Measurements from ENCODE around the gene RBM42.

The RBM42 gene

DNA sequence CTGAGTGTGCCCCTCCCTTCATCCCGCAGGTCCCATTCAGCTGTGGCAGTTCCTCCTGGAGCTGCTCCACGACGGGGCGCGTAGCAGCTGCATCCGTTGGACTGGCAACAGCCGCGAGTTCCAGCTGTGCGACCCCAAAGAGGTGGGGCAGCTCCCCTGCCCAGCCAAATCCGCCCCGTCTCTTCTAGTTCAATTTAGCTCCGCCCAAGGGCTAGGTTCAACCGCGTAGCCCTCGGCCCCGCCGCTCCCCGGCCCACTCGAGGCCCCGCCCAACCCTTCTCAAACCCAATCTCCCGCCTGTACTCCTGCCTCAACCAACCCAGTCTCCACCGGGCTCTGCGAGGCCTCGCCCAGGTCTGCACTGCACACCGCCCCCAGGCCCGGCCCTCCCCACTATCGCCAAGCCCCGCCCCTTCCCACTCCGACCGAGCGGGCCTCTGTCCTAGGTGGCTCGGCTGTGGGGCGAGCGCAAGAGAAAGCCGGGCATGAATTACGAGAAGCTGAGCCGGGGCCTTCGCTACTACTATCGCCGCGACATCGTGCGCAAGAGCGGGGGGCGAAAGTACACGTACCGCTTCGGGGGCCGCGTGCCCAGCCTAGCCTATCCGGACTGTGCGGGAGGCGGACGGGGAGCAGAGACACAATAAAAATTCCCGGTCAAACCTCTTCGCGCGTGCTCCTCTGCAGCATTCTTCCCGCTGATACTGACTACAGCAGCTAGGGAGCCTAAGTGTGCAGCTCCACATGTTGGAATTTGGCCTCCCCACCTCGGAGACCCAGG lies 15.6 kb downstream of the RBM42 start:
- TF ChIP-seq, protein P1, sequence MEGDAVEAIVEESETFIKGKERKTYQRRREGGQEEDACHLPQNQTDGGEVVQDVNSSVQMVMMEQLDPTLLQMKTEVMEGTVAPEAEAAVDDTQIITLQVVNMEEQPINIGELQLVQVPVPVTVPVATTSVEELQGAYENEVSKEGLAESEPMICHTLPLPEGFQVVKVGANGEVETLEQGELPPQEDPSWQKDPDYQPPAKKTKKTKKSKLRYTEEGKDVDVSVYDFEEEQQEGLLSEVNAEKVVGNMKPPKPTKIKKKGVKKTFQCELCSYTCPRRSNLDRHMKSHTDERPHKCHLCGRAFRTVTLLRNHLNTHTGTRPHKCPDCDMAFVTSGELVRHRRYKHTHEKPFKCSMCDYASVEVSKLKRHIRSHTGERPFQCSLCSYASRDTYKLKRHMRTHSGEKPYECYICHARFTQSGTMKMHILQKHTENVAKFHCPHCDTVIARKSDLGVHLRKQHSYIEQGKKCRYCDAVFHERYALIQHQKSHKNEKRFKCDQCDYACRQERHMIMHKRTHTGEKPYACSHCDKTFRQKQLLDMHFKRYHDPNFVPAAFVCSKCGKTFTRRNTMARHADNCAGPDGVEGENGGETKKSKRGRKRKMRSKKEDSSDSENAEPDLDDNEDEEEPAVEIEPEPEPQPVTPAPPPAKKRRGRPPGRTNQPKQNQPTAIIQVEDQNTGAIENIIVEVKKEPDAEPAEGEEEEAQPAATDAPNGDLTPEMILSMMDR (IDR thresholded peaks at IDR 0.05; ENCODE audit: insufficient read depth, low read length, poor library complexity, severe bottlenecking): no peak
- TF ChIP-seq EZH2phosphoT487 (conservative IDR thresholded peaks at IDR 0.05; ENCODE audit: low read length): no peak
- Histone ChIP-seq H4K20me1 (ENCODE audit: low read depth, low read length) (no peaks in the 10 kb centered on the region), H3K4me3 (ENCODE audit: insufficient read depth, low read length, poor library complexity, severe bottlenecking) (peak overlapping the region; percentile 61), H3K36me3 (ENCODE audit: low read length) (no peaks in the 10 kb centered on the region), H2AFZ (ENCODE audit: low read depth, low read length, severe bottlenecking) (peak overlapping the region; percentile 75), H3K4me2 (ENCODE audit: low read depth, low read length, poor library complexity, severe bottlenecking) (peak overlapping the region; percentile 91), H3K9me3 (ENCODE audit: insufficient read depth, low read length) (no peaks in the 10 kb centered on the region), H3K27ac (ENCODE audit: low read depth, low read length) (peak overlapping the region; percentile 70), H3K9ac (ENCODE audit: low read length) (peak overlapping the region; percentile 65), H3K9me2 (replicated peaks; ENCODE audit: insufficient read depth, low read length) (no peaks in the 10 kb centered on the region), H3F3A (ENCODE audit: insufficient read depth) (peaks cover 26% of the 10 kb centered on the region), H3K27me3 (ENCODE audit: low read length) (no peaks in the 10 kb centered on the region), H3K79me2 (ENCODE audit: insufficient read depth, low read length) (peaks cover 13% of the 10 kb centered on the region)

DNA sequence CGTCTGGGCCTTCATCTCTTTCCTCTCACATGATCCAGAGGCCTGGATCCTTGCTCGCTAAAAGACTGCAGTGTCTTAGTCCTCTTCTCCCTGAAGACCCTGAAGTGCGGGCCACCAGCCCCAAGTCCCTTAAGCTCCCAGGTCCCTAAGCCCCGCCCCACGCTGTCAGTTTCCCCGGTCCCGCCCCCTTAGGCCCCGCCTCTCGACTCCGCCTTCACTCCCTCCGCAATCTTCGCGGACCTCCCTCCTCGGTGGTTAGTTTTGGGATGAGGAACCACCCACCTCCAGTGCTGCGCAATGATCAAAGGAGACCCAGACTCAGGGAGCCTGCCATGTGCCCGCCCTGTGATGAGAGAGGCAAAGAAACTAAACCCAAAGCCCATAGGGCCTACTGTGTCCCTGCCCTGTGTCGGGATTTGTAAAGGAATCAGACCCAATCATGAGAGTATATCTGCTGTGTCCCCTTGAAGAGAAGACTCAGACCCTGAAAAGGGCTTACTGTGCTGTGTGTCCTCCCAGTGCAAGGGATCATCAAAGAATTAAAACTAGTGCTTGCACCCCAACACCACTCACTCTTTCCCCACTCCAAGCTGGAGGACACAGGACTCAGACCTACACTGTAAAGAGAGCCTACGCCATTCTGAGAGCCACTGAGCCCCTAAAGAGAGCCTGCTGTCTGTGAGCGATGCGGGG lies 16.3 kb downstream of the RBM42 start:
- peaks cover 24% of the 10 kb centered on the region for H3F3A ChIP-seq (ENCODE audit: insufficient read depth)
- H3K4me3 ChIP-seq (ENCODE audit: insufficient read depth, low read length, poor library complexity, severe bottlenecking): peak overlapping the region; percentile 54
- no peaks in the 10 kb centered on the region for H4K20me1 ChIP-seq (ENCODE audit: low read depth, low read length)
- TF ChIP-seq EZH2phosphoT487 (conservative IDR thresholded peaks at IDR 0.05; ENCODE audit: low read length): no peak
- TF ChIP-seq, protein P1 (IDR thresholded peaks at IDR 0.05; ENCODE audit: insufficient read depth, low read length, poor library complexity, severe bottlenecking): no peak
- H3K79me2 ChIP-seq (ENCODE audit: insufficient read depth, low read length): peaks cover 20% of the 10 kb centered on the region
- peak overlapping the region; percentile 61 for H3K27ac ChIP-seq (ENCODE audit: low read depth, low read length)
- H2AFZ ChIP-seq (ENCODE audit: low read depth, low read length, severe bottlenecking): peak overlapping the region; percentile 75
- H3K9me2 ChIP-seq (replicated peaks; ENCODE audit: insufficient read depth, low read length): no peaks in the 10 kb centered on the region
- H3K4me2 ChIP-seq (ENCODE audit: low read depth, low read length, poor library complexity, severe bottlenecking): peak overlapping the region; percentile 91
- peak overlapping the region; percentile 49 for H3K9ac ChIP-seq (ENCODE audit: low read length)
- H3K27me3 ChIP-seq (ENCODE audit: low read length): no peaks in the 10 kb centered on the region
- no peaks in the 10 kb centered on the region for H3K36me3 ChIP-seq (ENCODE audit: low read length)
- no peaks in the 10 kb centered on the region for H3K9me3 ChIP-seq (ENCODE audit: insufficient read depth, low read length)

DNA sequence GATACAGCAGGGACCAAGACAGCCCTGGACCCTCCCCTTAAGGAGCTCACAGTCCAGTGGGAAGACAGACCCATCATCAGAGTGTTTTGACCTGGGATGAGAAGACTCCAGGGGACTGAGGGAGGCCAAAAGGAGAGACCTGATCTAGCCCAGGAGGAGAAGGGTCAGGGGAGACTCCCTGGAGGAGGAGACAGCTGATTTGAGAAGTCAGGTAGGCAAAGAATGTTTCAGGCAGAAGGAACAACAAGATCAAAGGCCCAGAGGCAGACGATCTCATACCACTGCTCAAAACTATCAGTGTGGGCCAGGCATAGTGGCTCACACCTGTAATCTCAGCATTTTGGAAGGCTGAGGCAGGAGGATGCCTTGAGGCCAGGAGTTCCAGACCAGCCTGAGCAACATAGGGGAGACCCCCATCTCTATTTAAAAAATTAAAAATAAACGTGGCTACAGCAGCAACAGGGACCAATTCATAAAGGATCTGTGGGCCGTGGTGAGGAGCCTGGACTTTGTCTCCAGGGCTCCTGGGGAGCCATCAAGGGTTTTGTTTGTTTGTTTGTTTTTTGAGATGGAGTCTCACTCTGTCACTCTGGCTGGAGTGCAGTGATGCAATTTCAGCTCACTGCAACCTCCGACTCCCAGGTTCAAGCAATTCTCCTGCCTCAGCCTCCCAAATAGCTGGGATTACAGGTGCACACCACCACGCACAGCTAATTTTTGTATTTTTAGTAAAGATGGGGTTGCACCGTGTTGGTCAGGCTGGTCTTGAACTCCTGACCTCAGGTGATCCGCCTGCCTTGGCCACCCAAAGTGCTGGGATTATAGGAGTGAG lies 17.1 kb downstream of the RBM42 start:
- Histone ChIP-seq H3K4me3 (ENCODE audit: insufficient read depth, low read length, poor library complexity, severe bottlenecking) (no peak overlapping the region), H3K9me2 (replicated peaks; ENCODE audit: insufficient read depth, low read length) (no peaks in the 10 kb centered on the region), H3K9me3 (ENCODE audit: insufficient read depth, low read length) (no peaks in the 10 kb centered on the region), H3K36me3 (ENCODE audit: low read length) (no peaks in the 10 kb centered on the region), H3K27ac (ENCODE audit: low read depth, low read length) (no peak overlapping the region), H3K4me2 (ENCODE audit: low read depth, low read length, poor library complexity, severe bottlenecking) (no peak overlapping the region), H3K9ac (ENCODE audit: low read length) (0 out of 2 replicates have a peak overlapping the region, but pooled peaks have one; percentile 49), H3F3A (ENCODE audit: insufficient read depth) (peaks cover 24% of the 10 kb centered on the region), H4K20me1 (ENCODE audit: low read depth, low read length) (no peaks in the 10 kb centered on the region), H3K79me2 (ENCODE audit: insufficient read depth, low read length) (peaks cover 28% of the 10 kb centered on the region), H3K27me3 (ENCODE audit: low read length) (no peaks in the 10 kb centered on the region), H2AFZ (ENCODE audit: low read depth, low read length, severe bottlenecking) (peak overlapping the region; percentile 75)
- TF ChIP-seq, protein P1 (IDR thresholded peaks at IDR 0.05; ENCODE audit: insufficient read depth, low read length, poor library complexity, severe bottlenecking): no peak
- no peak for TF ChIP-seq EZH2phosphoT487 (conservative IDR thresholded peaks at IDR 0.05; ENCODE audit: low read length)

All from SU-DHL-6 (cell line).